HepG2 (cell line): ENCODE measurements around the gene PIK3C2B. TPM values are rescaled to one million over a fixed set of nuclear protein-coding genes. Genes with fewer than 3 reads are reported as not detected.

Experiments used
- AGO2 ChIP-seq: fragments of 200-400 bp; formaldehyde crosslinking; optimal IDR thresholded peaks from 2 replicates; pipeline ENCODE3; 2017; ENCODE audit warnings: mild to moderate bottlenecking, low read depth, low read length, moderate library complexity
- FOXA1 ChIP-seq, 2 experiments: fragments of 450-650 bp in 1 of 2; sonication (generic) in 1 of 2; formaldehyde crosslinking in 1 of 2; IDR thresholded peaks; 2 replicates each; pipeline versions ENCODE4 v1.4.0 to v1.6.1; 2016 to 2020; ENCODE audit warnings: missing genetic modification reagents in 1 of 2
- SMAD9 ChIP-seq: sonication (generic); formaldehyde crosslinking; IDR thresholded peaks from 2 replicates; pipeline ENCODE4 v1.5.1; 2020; ENCODE audit warnings: mild to moderate bottlenecking, missing genetic modification reagents
- TRIM24 ChIP-seq: sonication (generic); formaldehyde crosslinking; IDR thresholded peaks from 2 replicates; pipeline ENCODE4 v1.8.0; 2022; ENCODE audit warnings: mild to moderate bottlenecking, missing genetic modification reagents
- ZNF224 ChIP-seq: sonication (generic); formaldehyde crosslinking; IDR thresholded peaks from 2 replicates; pipeline ENCODE4 v1.5.0; 2020; ENCODE audit warnings: mild to moderate bottlenecking, missing genetic modification reagents
- ZNF550 ChIP-seq: sonication (generic); formaldehyde crosslinking; IDR thresholded peaks from 2 replicates; pipeline ENCODE4 v1.4.0; 2020; ENCODE audit warnings: mild to moderate bottlenecking, missing genetic modification reagents, borderline replicate concordance
- ZNF678 ChIP-seq: sonication (generic); formaldehyde crosslinking; IDR thresholded peaks from 2 replicates; pipeline ENCODE4 v1.4.0; 2020; ENCODE audit warnings: mild to moderate bottlenecking, missing genetic modification reagents
- ZNF75D ChIP-seq: sonication (generic); formaldehyde crosslinking; IDR thresholded peaks from 2 replicates; pipeline ENCODE4 v1.8.1; 2023; ENCODE audit warnings: missing genetic modification reagents, mild to moderate bottlenecking, borderline replicate concordance
- polyA plus RNA-seq, 8 experiments: library from polyadenylated mRNA; depleted of rRNA in 3 of 8; stranded (reverse) in 7 of 8; unstranded in 1 of 8; fragments of >200 nt; fragmentation: Illumina TruSeq in 4 of 8; extraction: Trizol in 4 of 8; gene quantifications; 2 replicates each; pipeline versions ENCODE4 v1.2.1 to v1.2.3, GENCODE V29; 2011 to 2016; ENCODE audit warnings: low read depth in 4 of 8, missing spikeins in 1 of 8, mixed read lengths in 1 of 8; ENCODE audit not compliant: insufficient read depth in 1 of 8
- total RNA-seq, 5 experiments: library from RNA; depleted of rRNA; stranded (reverse); fragments of >200 nt; fragmentation: Illumina TruSeq; extraction: Trizol; gene quantifications; 2 replicates each; pipeline ENCODE4 v1.2.3, GENCODE V29; 2016; ENCODE audit warnings: low read depth in 1 of 5
- TF ChIP-seq, protein P1 (sequence below): IDR thresholded peaks from 2 replicates; pipeline ENCODE4 v1.6.1; 2016; ENCODE audit warnings: low read depth, borderline replicate concordance
- TF ChIP-seq, protein P2 (sequence below): IDR thresholded peaks from 2 replicates; pipeline ENCODE4 v1.6.1; 2016; ENCODE audit warnings: missing compliant biosample characterization, missing genetic modification reagents, borderline replicate concordance
- TF ChIP-seq, protein P3 (sequence below): sonication (generic); formaldehyde crosslinking; IDR thresholded peaks from 2 replicates; pipeline ENCODE4 v1.4.0; 2020; ENCODE audit warnings: missing genetic modification reagents; ENCODE audit errors: not compliant biosample characterization
- TF ChIP-seq, protein P4 (sequence below): IDR thresholded peaks from 2 replicates; pipeline ENCODE4 v1.6.1; 2016; ENCODE audit warnings: missing biosample characterization, missing genetic modification reagents, low read depth
- TF ChIP-seq, protein P5 (sequence below): sonication (generic); formaldehyde crosslinking; IDR thresholded peaks from 2 replicates; pipeline ENCODE4 v1.4.0; 2020; ENCODE audit warnings: missing genetic modification reagents
- TF ChIP-seq, protein P6 (sequence below): sonication (generic); formaldehyde crosslinking; IDR thresholded peaks from 2 replicates; pipeline ENCODE4 v1.4.0; 2020; ENCODE audit warnings: missing genetic modification reagents, borderline replicate concordance

The PIK3C2B gene
- total and polyA plus RNA-seq, 2 of the 13 experiments (the other 11 are each of a cell fraction or from before 2014, with no cell fraction given): 3.4 to 4.5 TPM

DNA sequence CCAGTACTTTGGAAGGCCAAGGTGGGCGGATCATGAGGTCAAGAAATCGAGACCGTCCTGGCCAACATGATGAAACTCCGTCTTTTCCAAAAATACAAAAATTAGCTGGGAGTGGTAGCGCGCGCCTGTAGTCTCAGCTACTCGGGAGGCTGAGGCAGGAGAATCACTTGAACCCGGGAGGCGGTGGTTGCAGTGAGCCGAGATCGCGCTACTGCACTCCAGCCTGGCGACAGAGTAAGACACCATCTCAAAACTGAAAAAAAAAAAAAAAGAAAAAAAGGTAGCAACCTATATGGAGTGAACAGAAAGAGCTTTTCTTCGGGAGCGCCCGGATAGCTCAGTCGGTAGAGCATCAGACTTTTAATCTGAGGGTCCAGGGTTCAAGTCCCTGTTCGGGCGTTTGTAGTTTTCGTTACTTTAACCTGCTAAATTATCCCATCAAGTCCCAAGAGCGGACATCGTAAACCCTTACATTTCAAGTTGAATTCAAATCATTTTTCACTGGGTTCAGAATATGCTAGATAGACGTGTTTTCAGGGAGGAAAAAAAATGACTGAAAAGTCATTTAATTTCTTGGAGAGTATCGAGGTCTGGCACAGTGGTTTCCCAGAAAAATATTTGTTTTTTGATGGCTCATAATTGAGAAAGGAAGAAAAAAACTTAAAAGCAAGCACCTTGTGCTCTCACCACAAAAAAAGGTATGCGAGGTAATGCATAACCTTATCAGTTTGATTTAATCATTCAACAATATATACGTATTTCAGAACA lies 11.8 kb upstream of the PIK3C2B start (continued):
- TF ChIP-seq, protein P1, sequence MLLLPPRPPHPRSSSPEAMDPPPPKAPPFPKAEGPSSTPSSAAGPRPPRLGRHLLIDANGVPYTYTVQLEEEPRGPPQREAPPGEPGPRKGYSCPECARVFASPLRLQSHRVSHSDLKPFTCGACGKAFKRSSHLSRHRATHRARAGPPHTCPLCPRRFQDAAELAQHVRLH (CRISPR knock-in tag): no peak
- TF ChIP-seq TRIM24 (CRISPR knock-in tag) (no peak), ZNF224 (CRISPR knock-in tag) (no peak), SMAD9 (CRISPR knock-in tag) (no peak), AGO2 (no peak), FOXA1 (IDR thresholded peaks at IDR 0.05) (no peak), FOXA1 (CRISPR knock-in tag; IDR thresholded peaks at IDR 0.05) (no peak), ZNF678 (CRISPR knock-in tag) (no peak), ZNF550 (no peak), ZNF75D (CRISPR knock-in tag) (no peak)
- TF ChIP-seq, protein P2, sequence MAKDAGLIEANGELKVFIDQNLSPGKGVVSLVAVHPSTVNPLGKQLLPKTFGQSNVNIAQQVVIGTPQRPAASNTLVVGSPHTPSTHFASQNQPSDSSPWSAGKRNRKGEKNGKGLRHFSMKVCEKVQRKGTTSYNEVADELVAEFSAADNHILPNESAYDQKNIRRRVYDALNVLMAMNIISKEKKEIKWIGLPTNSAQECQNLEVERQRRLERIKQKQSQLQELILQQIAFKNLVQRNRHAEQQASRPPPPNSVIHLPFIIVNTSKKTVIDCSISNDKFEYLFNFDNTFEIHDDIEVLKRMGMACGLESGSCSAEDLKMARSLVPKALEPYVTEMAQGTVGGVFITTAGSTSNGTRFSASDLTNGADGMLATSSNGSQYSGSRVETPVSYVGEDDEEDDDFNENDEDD: no peak
- TF ChIP-seq, protein P3, sequence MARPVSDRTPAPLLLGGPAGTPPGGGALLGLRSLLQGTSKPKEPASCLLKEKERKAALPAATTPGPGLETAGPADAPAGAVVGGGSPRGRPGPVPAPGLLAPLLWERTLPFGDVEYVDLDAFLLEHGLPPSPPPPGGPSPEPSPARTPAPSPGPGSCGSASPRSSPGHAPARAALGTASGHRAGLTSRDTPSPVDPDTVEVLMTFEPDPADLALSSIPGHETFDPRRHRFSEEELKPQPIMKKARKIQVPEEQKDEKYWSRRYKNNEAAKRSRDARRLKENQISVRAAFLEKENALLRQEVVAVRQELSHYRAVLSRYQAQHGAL: no peak
- TF ChIP-seq, protein P4, sequence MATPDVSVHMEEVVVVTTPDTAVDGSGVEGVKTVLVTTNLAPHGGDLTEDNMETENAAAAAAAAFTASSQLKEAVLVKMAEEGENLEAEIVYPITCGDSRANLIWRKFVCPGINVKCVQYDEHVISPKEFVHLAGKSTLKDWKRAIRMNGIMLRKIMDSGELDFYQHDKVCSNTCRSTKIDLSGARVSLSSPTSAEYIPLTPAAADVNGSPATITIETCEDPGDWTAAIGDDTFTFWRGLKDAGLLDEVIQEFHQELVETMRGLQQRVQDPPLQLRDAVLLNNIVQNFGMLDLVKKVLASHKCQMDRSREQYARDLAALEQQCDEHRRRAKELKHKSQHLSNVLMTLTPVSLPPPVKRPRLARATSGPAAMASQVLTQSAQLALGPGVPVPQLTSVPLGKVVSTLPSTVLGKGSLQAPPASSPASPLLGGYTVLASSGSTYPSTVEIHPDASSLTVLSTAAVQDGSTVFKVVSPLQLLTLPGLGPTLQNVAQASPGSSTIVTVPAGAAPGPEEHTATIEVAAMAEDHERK: no peak
- TF ChIP-seq, protein P5, sequence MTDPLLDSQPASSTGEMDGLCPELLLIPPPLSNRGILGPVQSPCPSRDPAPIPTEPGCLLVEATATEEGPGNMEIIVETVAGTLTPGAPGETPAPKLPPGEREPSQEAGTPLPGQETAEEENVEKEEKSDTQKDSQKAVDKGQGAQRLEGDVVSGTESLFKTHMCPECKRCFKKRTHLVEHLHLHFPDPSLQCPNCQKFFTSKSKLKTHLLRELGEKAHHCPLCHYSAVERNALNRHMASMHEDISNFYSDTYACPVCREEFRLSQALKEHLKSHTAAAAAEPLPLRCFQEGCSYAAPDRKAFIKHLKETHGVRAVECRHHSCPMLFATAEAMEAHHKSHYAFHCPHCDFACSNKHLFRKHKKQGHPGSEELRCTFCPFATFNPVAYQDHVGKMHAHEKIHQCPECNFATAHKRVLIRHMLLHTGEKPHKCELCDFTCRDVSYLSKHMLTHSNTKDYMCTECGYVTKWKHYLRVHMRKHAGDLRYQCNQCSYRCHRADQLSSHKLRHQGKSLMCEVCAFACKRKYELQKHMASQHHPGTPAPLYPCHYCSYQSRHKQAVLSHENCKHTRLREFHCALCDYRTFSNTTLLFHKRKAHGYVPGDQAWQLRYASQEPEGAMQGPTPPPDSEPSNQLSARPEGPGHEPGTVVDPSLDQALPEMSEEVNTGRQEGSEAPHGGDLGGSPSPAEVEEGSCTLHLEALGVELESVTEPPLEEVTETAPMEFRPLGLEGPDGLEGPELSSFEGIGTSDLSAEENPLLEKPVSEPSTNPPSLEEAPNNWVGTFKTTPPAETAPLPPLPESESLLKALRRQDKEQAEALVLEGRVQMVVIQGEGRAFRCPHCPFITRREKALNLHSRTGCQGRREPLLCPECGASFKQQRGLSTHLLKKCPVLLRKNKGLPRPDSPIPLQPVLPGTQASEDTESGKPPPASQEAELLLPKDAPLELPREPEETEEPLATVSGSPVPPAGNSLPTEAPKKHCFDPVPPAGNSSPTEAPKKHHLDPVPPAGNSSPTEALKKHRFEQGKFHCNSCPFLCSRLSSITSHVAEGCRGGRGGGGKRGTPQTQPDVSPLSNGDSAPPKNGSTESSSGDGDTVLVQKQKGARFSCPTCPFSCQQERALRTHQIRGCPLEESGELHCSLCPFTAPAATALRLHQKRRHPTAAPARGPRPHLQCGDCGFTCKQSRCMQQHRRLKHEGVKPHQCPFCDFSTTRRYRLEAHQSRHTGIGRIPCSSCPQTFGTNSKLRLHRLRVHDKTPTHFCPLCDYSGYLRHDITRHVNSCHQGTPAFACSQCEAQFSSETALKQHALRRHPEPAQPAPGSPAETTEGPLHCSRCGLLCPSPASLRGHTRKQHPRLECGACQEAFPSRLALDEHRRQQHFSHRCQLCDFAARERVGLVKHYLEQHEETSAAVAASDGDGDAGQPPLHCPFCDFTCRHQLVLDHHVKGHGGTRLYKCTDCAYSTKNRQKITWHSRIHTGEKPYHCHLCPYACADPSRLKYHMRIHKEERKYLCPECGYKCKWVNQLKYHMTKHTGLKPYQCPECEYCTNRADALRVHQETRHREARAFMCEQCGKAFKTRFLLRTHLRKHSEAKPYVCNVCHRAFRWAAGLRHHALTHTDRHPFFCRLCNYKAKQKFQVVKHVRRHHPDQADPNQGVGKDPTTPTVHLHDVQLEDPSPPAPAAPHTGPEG (CRISPR knock-in tag): no peak
- TF ChIP-seq, protein P6, sequence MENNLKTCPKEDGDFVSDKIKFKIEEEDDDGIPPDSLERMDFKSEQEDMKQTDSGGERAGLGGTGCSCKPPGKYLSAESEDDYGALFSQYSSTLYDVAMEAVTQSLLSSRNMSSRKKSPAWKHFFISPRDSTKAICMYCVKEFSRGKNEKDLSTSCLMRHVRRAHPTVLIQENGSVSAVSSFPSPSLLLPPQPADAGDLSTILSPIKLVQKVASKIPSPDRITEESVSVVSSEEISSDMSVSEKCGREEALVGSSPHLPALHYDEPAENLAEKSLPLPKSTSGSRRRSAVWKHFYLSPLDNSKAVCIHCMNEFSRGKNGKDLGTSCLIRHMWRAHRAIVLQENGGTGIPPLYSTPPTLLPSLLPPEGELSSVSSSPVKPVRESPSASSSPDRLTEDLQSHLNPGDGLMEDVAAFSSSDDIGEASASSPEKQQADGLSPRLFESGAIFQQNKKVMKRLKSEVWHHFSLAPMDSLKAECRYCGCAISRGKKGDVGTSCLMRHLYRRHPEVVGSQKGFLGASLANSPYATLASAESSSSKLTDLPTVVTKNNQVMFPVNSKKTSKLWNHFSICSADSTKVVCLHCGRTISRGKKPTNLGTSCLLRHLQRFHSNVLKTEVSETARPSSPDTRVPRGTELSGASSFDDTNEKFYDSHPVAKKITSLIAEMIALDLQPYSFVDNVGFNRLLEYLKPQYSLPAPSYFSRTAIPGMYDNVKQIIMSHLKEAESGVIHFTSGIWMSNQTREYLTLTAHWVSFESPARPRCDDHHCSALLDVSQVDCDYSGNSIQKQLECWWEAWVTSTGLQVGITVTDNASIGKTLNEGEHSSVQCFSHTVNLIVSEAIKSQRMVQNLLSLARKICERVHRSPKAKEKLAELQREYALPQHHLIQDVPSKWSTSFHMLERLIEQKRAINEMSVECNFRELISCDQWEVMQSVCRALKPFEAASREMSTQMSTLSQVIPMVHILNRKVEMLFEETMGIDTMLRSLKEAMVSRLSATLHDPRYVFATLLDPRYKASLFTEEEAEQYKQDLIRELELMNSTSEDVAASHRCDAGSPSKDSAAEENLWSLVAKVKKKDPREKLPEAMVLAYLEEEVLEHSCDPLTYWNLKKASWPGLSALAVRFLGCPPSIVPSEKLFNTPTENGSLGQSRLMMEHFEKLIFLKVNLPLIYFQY: no peak
